22Rv1 (cell line): ENCODE data around the gene GPS2.

ENCODE experiments used
- CTCF ChIP-seq: fragments of 450-650 bp; IDR thresholded peaks from 2 replicates; pipeline ENCODE4 v1.5.1; 2017; ENCODE audit warnings: mild to moderate bottlenecking
- ZFX ChIP-seq: fragments of 450-650 bp; IDR thresholded peaks from 2 replicates; pipeline ENCODE4 v1.6.1; 2017; ENCODE audit warnings: antibody characterized with exemption, borderline replicate concordance

GRCh38 chr17:7282752-7283321 lies 32.3 kb downstream of the GPS2 start:
- TF ChIP-seq CTCF = no peak
- no peak for TF ChIP-seq ZFX
